GM12872 (cell line): ENCODE measurements around the gene CSRP2.

ENCODE experiments used
- CTCF ChIP-seq: IDR thresholded peaks from 3 replicates; pipeline ENCODE4 v1.5.1; 2011; ENCODE audit warnings: low read depth, mild to moderate bottlenecking, low read length, moderate library complexity; ENCODE audit not compliant: insufficient read depth

The CSRP2 gene

GRCh38 chr12:76878899-76879709 lies at the start of gene CSRP2:
Gene CSRP2 (minus strand): TSS chr12:76879019. CDS start chr12:76866260, 12,759 bp downstream.
- TF ChIP-seq CTCF = no peak

GRCh38 chr12:76927170-76927784 lies 48.5 kb upstream of the CSRP2 start:
- peak; percentile 63 for TF ChIP-seq CTCF

GRCh38 chr12:76925135-76925534 lies 46.3 kb upstream of the CSRP2 start:
- no peak for TF ChIP-seq CTCF

- TF ChIP-seq CTCF = no peak
Observed at GRCh38 chr12:76922866-76923265, 44.0 kb upstream of the CSRP2 start.

GRCh38 chr12:76921891-76922664 lies 43.3 kb upstream of the CSRP2 start:
- no peak for TF ChIP-seq CTCF

- TF ChIP-seq CTCF = no peak
Observed at GRCh38 chr12:76921100-76921471, 42.3 kb upstream of the CSRP2 start.
